Endothelial cell of umbilical vein (primary cell): Measurements from ENCODE around the gene ISM2. TPM values are rescaled to one million over a fixed set of nuclear protein-coding genes. Genes with fewer than 3 reads are reported as not detected.
A peak's percentile ranks its signal among the peaks of the same experiment; 100 is the strongest.

Experiments
- Bru-seq: library from RNA; stranded (reverse); fragments of 400-500 nt; gene quantifications from one replicate; lab custom pipeline; 2021; lab: Mats Ljungman, UMichigan
- BruChase-seq, 2 experiments: library from RNA; stranded (reverse); fragments of 400-500 nt; gene quantifications; one replicate each; lab custom pipeline; 2021; lab: Mats Ljungman, UMichigan
- BruUV-seq: library from RNA; stranded (reverse); fragments of 400-500 nt; replicated peaks from 2 replicates; lab custom pipeline; 2021; lab: Mats Ljungman, UMichigan
- CTCF ChIA-PET: fragments of 300-600, 350-600 bp; sonication (Branson Sonifier 250); formaldehyde crosslinking; loops from one replicate; lab custom pipeline; 2021; ENCODE audit warnings: antibody characterized with exemption, inconsistent platforms; lab: Charles Lee
- POLR2A ChIA-PET: fragments of 300-600, 350-600 bp; sonication (Branson Sonifier 250); formaldehyde crosslinking; loops from one replicate; lab custom pipeline; 2021; ENCODE audit warnings: antibody characterized with exemption, inconsistent platforms; lab: Charles Lee
- DNase-seq: peaks from one replicate; pipeline ENCODE4 v3.0.0-alpha.2; 2011; ENCODE audit warnings: low read depth, low spot score
- FAIRE-seq: peaks from 2 replicates; lab custom pipeline; 2011; peaks lifted over from hg19 to GRCh38; lab: Jason Lieb, UNC
- H2AFZ ChIP-seq: 2 replicates; pipeline ENCODE4 v1.6.0; 2012; ENCODE audit warnings: low read depth, low read length, control low read depth, inconsistent platforms
- H3K27ac ChIP-seq: 2 replicates; pipeline ENCODE4 v1.5.1; 2011; ENCODE audit warnings: low read depth, mild to moderate bottlenecking, control low read depth, low read length, moderate library complexity; ENCODE audit not compliant: insufficient read depth
- H3K27me3 ChIP-seq, 2 experiments: 2 replicates each; pipeline versions ENCODE4 v1.6.0 to v1.6.1; 2011; ENCODE audit warnings: low read length in 2 of 2, mixed read lengths in 1 of 2; ENCODE audit not compliant: control insufficient read depth in 2 of 2, insufficient read depth in 2 of 2
- H3K36me3 ChIP-seq, 2 experiments: 2 replicates in 1 of 2; 3 replicates in 1 of 2; pipeline ENCODE4 v1.5.1; 2011; ENCODE audit warnings: low read length in 2 of 2, mild to moderate bottlenecking in 1 of 2, moderate library complexity in 1 of 2; ENCODE audit not compliant: control insufficient read depth in 2 of 2, insufficient read depth in 2 of 2; ENCODE audit errors: extremely low read depth in 1 of 2
- H3K4me1 ChIP-seq: 3 replicates; pipeline ENCODE4 v1.5.1; 2011; ENCODE audit warnings: mild to moderate bottlenecking, low read length; ENCODE audit not compliant: control insufficient read depth, insufficient read depth; ENCODE audit errors: extremely low read depth
- H3K4me2 ChIP-seq: 2 replicates; pipeline ENCODE4 v1.6.1; 2011; ENCODE audit warnings: low read length, control low read depth, mixed read lengths; ENCODE audit not compliant: insufficient read depth
- H3K4me3 ChIP-seq, 3 experiments: fragments of 200-600 bp in 1 of 3; sonication (generic), shearing (Covaris generic) in 1 of 3; replicated peaks in 1 of 3; 2 replicates each; pipeline ENCODE4 v1.5.1; 2011 to 2016; ENCODE audit warnings: control low read depth in 3 of 3, low read length in 3 of 3, mild to moderate bottlenecking in 2 of 3, inconsistent platforms in 1 of 3, low read depth in 1 of 3, moderate library complexity in 1 of 3; ENCODE audit not compliant: insufficient read depth in 1 of 3
- H3K79me2 ChIP-seq: 2 replicates; pipeline ENCODE4 v1.6.0; 2012; ENCODE audit warnings: low read length, inconsistent platforms; ENCODE audit not compliant: control insufficient read depth, insufficient read depth
- H3K9ac ChIP-seq: replicated peaks from 2 replicates; pipeline ENCODE3; 2011; ENCODE audit warnings: low read length, control low read depth; ENCODE audit not compliant: insufficient read depth; ENCODE audit errors: extremely low read depth
- H3K9me1 ChIP-seq: replicated peaks from 3 replicates; pipeline ENCODE4 v1.6.0; 2011; ENCODE audit warnings: mild to moderate bottlenecking, low read length; ENCODE audit not compliant: control insufficient read depth, insufficient read depth; ENCODE audit errors: extremely low read depth
- H3K9me3 ChIP-seq: replicated peaks from 2 replicates; pipeline ENCODE4 v1.5.1; 2012; ENCODE audit warnings: low read length, inconsistent platforms; ENCODE audit not compliant: control insufficient read depth, insufficient read depth
- H4K20me1 ChIP-seq: replicated peaks from 2 replicates; pipeline ENCODE3; 2011; ENCODE audit warnings: mild to moderate bottlenecking, low read length; ENCODE audit not compliant: control insufficient read depth, insufficient read depth; ENCODE audit errors: extremely low read depth
- CTCF ChIP-seq, 2 donors: IDR thresholded peaks; 1 replicate in 1 of 2; 2 replicates in 1 of 2; pipeline ENCODE4 v1.5.1; 2011; ENCODE audit warnings: low read length in 2 of 2, mild to moderate bottlenecking in 2 of 2, moderate library complexity in 2 of 2, control low read depth in 1 of 2, inconsistent platforms in 1 of 2, low read depth in 1 of 2; ENCODE audit not compliant: insufficient read depth in 1 of 2; ENCODE audit errors: extremely low read depth in 1 of 2
- EZH2 ChIP-seq: IDR thresholded peaks from 2 replicates; pipeline ENCODE4 v1.6.1; 2012; ENCODE audit warnings: borderline replicate concordance, low read depth, mild to moderate bottlenecking, moderate library complexity, low read length, inconsistent platforms; ENCODE audit not compliant: severe bottlenecking
- MAX ChIP-seq: IDR thresholded peaks from 2 replicates; pipeline ENCODE4 v1.6.1; 2011; ENCODE audit not compliant: insufficient read depth, insufficient read length
- MYC ChIP-seq: IDR thresholded peaks from one replicate; pipeline ENCODE4 v1.6.1; 2011; ENCODE audit warnings: mild to moderate bottlenecking, low read depth, low read length
- dilution Hi-C: fragments of 300-500 bp; cut with MboI; formaldehyde crosslinking; loops from one replicate; pipeline ENCODE4 v1.15.0; 2019; ENCODE audit warnings: low sequenced_read_pairs; ENCODE audit not compliant: extremely low pct_ligation_motif_present
- intact Hi-C: fragments of 100-400 bp; cut with micrococcal nuclease; formaldehyde crosslinking; loops from one replicate; pipeline ENCODE4 v1.10.0; 2022
- long read RNA-seq: library from polyadenylated mRNA; stranded (forward); transcript quantifications from one replicate; pipeline ENCODE4 v2.0.0, GENCODE V29; 2021
- polyA minus RNA-seq, 3 experiments: library from RNA; depleted of rRNA, polyadenylated mRNA; stranded (reverse); fragments of >200 nt; gene quantifications; 1 replicate in 1 of 3; 2 replicates in 2 of 3; pipeline ENCODE4 v1.2.3, GENCODE V29; 2011
- polyA plus RNA-seq, 4 experiments: library from polyadenylated mRNA; depleted of rRNA in 3 of 4; stranded (reverse) in 3 of 4; unstranded in 1 of 4; fragments of >200 nt; gene quantifications; 2 replicates each; pipeline versions ENCODE4 v1.2.1 to v1.2.3, GENCODE V29; 2011 to 2012; ENCODE audit warnings: missing spikeins in 1 of 4
- total RNA-seq: library from RNA; stranded (reverse); gene quantifications from 2 replicates; pipeline ENCODE4 v1.2.3, GENCODE V29; 2021

ISM2 gene
- total RNA-seq (not detected in 2 replicates), polyA plus RNA-seq (not detected in 2 replicates), polyA minus RNA-seq (not detected in 2 replicates), Bru-seq, nascent RNA (percentile 4 among the genes with signal in this experiment), BruChase-seq, experiment 1, labeled RNA remaining after a 6-hour chase (percentile 12 among the genes with signal in this experiment), BruChase-seq, experiment 2, labeled RNA remaining after a 2-hour chase (percentile 4 among the genes with signal in this experiment)
- polyA plus RNA-seq (2011; cell fraction: cytosol; rRNA removed), result not detected in 2 replicates
- polyA plus RNA-seq (2011; cell fraction: nucleus; rRNA removed), result not detected in 2 replicates
- not detected in 2 replicates for polyA plus RNA-seq (2012)
- polyA minus RNA-seq (2011; cell fraction: cytosol; rRNA and poly(A)+ RNA removed), result not detected
- not detected in 2 replicates for polyA minus RNA-seq (2011; cell fraction: nucleus; rRNA and poly(A)+ RNA removed)
- long read RNA-seq, result 0 reads

GRCh38 chr14:77498120-77498979, at the start of gene ISM2:
ISM2 (minus strand) TSS chr14:77498816; CDS start chr14:77498793, 23 bp downstream.
- dilution Hi-C loops, result no loop called here
- H4K20me1 ChIP-seq, result no peaks in the 10 kb centered on the region

More at GRCh38 chr14:77498120-77498979, at the start of gene ISM2:
- H3K27me3 ChIP-seq, result peaks cover 17 to 27% of the 10 kb centered on the region in 2 experiments
- ChIA-PET CTCF (interaction anchor here (1.7 kb wide), 1 partner anchor 14 kb away, joined by 4 read pairs; no protein-coding TSS in a partner anchor), POLR2A (interaction anchor here (0.5 kb wide), 1 partner anchor 83 kb away, joined by 5 read pairs; no protein-coding TSS in a partner anchor)
- no peak within 1 kb of the TSS for H3K9ac ChIP-seq
- H3K9me3 ChIP-seq, result no peaks in the 10 kb centered on the region
- no peak for TF ChIP-seq MYC
- TF ChIP-seq CTCF (IDR thresholded peaks at IDR 0.05; ENCODE audit: extremely low read depth in 1 of 2, insufficient read depth in 1 of 2, low read depth in 1 of 2, low read length in 2 of 2), result no peak
- TF ChIP-seq EZH2, result peak; percentile 47
- TF ChIP-seq MAX, result no peak
- H3K79me2 ChIP-seq, result no peaks in the 10 kb centered on the region
- H3K4me3 ChIP-seq, result peak within 1 kb of the TSS; percentile 35 to 50 (median 46)
- peak within 1 kb of the TSS; percentile 82 for H2AFZ ChIP-seq
- peak within 1 kb of the TSS; percentile 71 for H3K4me2 ChIP-seq
- DNase-seq (peak; percentile 12), FAIRE-seq (peak; percentile 57)
- H3K27ac ChIP-seq, result no peak within 1 kb of the TSS
- H3K9me1 ChIP-seq, result no peaks in the 10 kb centered on the region
- H3K4me1 ChIP-seq, result peaks cover 7% of the 10 kb centered on the region
- H3K36me3 ChIP-seq, result no peaks in the 10 kb centered on the region
- BruUV-seq, result no TSS peak
- intact Hi-C loops, result no loop called here
